GM21390 (cell line): ENCODE measurements around the gene ANKFY1.

Experiments
- ATAC-seq: cut with Tn5 transposase; IDR thresholded peaks from one replicate; pipeline ENCODE4 v1.9.1; 2021; ENCODE audit not compliant: unreplicated experiment

ANKFY1 gene, protein sequence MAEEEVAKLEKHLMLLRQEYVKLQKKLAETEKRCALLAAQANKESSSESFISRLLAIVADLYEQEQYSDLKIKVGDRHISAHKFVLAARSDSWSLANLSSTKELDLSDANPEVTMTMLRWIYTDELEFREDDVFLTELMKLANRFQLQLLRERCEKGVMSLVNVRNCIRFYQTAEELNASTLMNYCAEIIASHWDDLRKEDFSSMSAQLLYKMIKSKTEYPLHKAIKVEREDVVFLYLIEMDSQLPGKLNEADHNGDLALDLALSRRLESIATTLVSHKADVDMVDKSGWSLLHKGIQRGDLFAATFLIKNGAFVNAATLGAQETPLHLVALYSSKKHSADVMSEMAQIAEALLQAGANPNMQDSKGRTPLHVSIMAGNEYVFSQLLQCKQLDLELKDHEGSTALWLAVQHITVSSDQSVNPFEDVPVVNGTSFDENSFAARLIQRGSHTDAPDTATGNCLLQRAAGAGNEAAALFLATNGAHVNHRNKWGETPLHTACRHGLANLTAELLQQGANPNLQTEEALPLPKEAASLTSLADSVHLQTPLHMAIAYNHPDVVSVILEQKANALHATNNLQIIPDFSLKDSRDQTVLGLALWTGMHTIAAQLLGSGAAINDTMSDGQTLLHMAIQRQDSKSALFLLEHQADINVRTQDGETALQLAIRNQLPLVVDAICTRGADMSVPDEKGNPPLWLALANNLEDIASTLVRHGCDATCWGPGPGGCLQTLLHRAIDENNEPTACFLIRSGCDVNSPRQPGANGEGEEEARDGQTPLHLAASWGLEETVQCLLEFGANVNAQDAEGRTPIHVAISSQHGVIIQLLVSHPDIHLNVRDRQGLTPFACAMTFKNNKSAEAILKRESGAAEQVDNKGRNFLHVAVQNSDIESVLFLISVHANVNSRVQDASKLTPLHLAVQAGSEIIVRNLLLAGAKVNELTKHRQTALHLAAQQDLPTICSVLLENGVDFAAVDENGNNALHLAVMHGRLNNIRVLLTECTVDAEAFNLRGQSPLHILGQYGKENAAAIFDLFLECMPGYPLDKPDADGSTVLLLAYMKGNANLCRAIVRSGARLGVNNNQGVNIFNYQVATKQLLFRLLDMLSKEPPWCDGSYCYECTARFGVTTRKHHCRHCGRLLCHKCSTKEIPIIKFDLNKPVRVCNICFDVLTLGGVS

DNA sequence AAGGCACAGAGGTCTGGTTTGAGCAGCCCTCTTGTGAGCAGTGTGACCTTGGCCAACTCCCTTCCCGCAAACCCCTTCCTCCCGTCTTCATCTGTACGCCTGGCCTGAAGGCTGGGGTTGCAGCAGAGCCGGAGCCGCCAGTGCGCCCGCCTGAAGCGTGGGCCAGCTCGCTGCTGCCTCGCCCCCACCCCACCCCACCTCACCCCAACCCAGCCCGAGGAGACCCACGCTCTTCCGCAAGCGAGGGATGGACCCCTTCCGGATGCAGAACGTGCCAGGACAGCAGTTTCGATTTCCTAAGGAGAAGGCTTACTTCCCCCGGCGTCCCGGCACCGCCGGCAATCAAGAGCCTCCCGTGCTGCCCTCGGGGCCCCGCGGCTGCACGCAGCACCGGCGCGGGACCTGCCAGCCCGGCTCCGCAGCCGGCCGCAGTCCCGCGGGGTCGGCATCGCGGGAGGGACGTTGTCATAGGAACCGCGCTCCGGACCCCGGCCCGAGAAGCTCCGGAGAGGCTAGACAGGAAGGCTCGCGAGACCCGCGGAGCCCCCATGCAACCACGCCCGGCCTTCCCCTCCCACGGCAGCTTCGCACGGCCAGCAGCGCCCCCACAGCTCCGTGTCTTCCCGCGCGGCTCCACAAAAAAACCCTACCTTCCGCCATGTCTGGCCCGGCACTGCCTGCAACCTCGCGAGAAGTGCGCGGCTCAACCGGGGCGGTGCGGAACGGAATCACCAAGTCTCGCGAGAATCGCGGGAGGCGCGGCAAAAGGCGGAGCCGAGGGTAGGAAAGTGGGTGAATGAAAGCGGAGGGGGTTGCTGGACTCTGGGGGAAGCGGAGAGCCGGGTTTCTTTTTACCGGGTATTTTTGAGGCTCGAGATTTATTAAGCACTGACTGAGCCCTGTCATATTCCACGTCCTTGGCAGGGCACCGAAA lies at the start of gene ANKFY1:
TSS of gene ANKFY1 (minus strand) at position 698 of the 934 bp plus-strand sequence. CDS start at position 660, 38 bp downstream.
- ATAC-seq, result peak; percentile 87

DNA sequence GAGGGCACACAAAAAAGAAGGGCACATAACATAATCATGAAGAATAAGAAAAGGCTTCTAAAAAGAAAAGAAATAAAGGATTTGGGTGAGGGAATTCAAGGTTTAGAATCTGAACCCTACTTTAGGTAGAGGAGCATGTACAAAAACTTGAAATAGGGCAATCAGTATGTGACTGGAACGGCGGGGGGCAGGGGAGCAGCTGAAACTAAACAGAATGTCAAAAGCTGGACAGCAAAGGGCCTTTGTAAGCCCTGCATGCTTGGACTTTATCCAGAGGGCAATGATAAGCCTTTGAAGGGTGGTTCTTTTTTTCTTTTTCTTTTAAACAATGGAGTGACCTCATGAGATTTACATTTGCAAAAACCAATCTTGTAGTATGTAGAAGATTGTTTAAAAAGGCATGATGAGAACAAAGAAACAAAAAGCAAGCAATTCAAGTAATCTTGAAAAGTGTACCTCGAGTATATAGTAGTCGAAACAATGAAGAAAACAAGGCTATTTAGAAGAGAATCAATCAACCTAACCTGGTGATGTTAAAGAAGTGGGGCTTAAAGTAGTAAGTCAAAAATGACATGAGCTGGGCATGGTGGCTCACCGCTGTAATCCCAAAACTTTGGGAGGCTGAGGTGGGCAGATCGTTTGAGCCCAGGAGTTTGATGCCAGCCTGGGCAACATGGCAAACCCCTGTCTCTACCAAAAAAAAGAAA lies 46.7 kb upstream of the ANKFY1 start:
- no peak for ATAC-seq

DNA sequence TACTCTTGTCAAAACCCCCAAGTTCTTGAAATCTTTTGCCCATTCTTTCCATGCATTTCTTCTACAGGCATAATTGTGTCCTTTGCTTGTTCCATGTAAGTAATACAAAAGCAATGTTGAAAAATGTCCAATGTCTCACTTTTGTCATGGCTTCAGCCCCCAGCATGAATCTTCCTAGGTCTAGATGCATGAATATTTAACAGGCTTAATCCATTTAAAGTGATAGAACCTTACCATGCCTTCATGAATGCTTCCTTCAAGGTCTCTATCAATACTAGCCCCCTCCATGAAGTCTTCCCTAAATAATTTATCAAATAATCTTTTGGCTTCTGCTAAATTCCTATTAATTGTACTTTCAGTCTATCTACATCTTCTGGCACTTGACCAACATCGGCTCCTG lies 46.1 kb upstream of the ANKFY1 start:
- no peak for ATAC-seq

DNA sequence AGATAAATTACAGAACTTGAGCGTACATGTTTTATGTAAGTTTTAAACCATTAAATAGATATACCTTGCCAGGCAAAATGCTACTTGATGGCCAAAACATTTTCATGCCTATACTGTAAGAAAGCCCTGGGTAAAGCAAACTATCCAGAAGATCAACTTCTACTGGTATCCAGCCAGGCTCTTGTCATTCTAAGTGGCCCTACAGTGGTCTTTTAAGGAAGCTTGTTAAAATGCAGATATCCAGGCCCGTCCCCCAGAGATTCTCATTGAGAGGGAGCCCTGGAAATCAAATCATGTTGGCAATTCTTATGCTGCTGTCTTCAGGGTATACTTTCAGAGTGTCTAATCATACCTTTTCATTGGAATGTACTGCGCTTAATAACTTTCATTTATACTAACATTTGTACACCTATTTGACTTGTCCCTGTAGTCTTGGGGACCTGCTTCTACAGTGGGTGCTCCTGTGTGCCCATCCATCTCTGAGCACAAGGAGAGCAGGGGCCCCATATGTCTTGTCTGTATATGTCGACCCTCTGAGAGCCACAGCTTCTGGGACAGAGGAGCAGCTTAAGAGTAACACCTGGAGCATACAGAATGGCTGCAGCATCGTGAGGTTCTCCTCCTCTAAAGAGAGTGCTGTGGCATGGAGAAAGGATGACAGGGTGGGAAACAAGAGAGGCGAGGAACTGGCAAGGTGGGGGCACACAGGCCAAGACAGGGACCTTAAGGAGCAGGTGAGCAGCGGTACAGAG lies 43.6 kb upstream of the ANKFY1 start:
- ATAC-seq, result no peak

DNA sequence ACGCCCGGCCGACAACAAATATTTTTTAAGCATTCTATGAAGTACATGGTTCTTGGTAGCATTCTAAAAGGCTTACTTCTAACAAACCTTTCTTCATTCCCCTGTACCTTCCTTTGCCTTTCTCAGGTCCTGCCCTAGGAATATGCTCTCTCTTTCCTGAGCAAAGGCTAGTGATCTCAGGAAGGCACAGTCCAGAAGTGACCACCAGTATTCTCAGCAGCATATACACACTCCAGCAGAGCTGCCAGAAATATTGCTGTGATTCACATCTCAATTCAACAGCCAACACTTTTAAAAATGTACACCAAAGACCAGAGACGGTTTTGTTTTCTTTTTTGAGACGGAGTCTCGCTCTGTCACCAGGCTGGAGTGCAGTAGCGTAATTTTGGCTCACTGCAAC lies 41.4 kb upstream of the ANKFY1 start:
- no peak for ATAC-seq

DNA sequence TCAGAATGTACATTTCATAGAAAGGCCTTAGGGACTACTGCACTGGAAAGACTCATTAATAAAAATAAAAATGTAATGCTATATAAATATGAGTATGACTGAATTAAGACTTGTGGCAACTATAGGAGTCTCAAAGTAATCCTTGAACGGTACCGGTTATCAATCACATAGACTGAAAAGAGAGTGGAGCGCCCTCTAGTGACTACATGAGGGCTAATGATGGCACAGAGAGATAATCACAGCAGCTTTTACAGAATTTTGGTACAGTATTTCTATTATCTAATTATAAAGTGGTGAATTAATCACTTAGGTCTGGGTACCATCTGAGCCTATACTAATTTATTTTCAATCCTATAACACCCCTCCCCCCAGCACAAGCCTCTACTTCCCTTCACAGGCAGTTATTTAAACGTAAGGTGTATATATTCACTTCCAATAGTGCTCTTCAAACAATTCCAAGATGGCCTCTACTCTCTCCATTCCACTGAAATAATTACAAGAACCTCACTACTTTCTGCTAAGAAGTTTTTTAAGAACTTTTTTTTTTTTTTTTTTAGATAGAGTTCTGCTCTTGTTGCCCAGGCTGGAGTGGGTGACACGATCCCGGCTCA lies 40.7 kb upstream of the ANKFY1 start:
- no peak for ATAC-seq

DNA sequence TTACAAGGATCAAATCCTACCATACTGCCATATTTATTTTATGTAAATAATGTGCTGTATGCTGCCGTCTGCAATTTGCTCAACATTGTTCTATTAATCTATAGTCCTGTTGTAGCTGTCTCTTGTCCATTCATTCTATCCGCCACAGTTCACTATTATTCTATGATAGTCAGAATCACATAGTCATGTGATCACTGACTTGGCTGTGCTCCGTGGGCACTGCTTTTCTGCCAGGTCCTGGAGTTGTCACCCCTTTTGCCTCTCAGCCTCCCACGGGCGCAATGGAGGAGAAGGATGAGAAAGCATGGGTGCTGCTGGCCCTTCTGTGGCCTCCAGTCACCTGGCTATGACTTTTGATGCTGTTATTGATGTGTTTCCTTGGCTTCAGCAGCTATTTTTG lies 37.3 kb upstream of the ANKFY1 start:
- ATAC-seq, result no peak

DNA sequence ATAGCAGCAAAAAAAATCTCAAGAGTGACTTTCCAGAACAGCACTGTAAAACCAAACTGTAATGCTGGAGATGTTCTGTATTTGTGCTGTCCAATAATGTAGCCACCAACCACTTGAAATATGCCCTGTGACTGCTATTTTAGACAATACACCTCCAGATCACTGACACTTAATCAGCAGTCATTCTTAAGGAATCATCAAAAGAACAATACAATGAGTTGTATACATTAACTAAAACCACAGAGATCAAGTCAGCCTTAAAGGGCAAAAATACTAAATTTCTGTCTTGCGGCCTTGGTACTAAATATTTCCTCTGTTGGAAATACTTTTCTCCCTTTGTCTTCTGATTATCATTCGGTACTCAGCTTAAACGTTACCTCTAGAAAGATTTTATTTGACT lies 33.6 kb upstream of the ANKFY1 start:
- no peak for ATAC-seq

DNA sequence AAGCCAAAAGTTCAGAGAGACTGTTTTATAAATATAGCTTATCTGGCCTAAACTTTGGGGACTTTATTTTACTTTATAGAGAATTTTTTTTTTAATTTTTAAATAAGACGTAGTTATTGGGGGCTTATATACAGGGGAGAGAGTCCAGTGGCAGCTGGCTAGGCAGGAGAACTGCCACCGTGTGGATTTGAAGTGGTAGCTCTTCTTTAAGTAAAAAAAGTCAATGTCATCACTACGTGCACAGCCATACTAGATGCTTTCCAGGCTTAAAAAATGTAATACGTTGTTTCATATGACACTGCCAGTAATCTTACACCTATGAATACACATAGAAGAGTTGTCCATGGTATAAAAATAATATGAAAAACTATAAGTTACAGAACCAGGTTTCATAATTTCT lies 31.9 kb upstream of the ANKFY1 start:
- no peak for ATAC-seq

DNA sequence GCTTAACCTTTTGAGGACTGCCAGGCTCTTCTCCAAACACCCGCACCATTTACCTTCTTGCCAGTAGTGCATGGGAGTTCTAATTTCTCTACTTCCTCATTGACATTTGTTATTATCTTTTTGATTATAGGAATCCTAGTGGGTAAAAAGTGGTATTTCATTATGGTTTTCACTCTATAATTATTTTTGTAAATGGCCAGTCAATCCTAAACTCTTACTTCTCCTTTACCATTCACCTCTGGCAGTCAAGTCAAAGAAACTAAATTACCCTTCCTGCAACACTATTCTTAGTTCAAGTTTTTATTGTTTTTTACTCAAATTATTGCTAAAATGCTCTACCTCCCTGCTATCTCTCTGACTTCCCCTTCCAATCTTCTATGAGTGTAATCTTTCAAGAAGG lies 29.8 kb upstream of the ANKFY1 start:
- ATAC-seq, result no peak

DNA sequence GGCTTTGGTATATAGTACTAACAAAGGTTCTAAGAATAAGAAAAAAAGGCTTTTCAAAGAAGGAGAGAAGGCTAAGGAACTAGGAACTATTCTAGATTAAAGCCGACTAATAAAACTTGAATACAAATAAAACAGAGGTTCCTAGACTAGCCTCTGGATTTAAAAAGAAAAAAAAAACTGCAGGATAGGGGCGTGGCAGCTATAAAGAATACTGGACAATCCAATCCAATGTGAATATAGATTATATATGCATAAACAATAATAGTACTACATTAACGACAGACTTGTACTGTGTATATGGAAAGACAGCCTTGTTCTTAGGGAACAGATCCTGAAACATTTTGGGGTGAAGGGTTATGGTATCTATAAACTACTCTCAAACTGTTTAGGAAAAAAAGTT lies 23.9 kb upstream of the ANKFY1 start:
- no peak for ATAC-seq

DNA sequence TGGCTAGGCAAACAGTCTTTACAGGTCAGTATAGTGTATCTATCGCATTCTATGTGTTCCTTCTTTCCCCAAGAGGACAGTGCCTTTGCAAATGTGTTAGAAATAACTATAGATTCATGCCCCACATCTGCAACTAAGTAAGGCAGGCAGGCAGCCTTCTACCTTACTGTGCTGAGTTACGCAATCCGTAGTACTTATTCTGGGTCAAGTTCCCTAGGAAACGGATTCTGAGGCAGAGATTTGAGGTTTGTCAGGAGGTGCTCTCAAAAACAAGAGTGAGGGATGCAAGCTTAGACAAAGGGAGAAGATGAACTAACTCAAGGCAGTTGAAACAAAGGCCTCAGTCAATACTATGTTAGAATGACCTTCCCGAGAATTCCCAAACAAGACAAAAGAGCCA lies 12.7 kb upstream of the ANKFY1 start:
- ATAC-seq, result no peak

DNA sequence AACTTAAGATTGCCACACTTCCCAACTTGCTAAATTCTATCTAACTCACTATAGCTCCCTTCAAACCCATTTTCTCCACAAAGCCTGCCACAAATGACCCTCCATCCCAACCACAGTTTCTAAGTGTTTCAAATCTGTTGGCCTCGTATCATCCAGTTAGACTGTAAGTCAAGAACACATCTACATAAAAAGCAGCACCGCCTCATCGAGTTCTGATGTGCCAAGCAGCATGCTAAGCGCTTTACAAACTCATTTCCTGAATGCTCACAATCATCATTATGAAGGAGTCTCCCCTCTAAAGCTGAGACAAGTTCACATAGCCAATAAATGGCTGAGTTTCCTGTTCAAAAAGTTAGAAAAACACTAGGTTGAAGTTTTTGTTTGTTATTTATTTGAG lies 9.2 kb upstream of the ANKFY1 start:
- no peak for ATAC-seq

DNA sequence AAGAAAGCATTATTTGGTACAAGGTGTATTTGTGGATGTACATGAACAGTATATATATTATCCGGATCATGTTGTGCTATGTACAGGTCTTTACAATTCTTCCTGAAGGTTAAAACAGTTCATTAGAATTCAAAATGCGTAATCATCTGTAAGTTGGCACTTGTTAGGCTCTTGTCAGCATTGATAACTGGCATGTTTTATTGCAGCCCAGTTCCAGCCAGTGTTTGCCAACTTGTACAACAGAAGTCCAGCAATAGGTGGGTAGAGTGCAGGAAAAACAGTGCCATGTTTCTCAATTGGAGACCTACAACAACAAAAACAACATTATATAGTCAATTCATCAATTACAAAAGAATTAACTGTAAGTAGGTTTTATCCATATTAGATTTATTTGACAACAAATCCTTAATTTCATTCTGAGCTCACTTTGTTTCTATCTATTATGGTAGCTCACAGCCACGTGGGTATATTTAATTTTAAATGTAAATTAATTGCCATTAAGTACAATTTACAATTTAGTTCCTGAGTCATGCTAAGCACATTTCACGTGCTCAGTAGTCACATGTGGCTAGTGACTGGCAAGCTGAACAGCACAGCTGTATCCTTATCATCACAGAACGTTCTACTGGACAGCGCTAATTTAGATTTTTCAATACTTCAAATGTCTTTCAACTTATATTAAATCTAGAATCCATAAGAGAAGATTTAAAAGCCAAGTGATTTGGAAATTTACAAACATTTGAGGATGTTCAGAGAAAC lies 8.6 kb upstream of the ANKFY1 start:
- ATAC-seq, result no peak

DNA sequence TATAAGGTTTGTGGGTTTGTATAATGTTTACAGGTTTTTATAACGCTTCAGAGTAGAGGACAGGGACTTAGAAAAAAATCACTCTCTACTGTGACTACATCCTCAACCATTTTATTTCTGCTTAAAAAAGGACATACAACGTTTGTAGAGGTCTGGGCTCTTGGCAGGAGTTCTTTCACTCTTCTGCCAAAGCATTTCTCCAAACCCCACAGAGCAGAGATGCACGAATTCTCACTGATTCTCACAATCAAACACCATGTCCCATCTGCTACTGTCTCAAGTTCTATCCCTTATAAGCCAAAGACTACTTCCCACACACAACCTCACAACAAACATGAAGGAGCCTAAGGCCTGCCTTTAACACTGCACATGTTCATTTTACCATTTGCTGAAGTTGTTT lies 7.0 kb upstream of the ANKFY1 start:
- ATAC-seq, result no peak

DNA sequence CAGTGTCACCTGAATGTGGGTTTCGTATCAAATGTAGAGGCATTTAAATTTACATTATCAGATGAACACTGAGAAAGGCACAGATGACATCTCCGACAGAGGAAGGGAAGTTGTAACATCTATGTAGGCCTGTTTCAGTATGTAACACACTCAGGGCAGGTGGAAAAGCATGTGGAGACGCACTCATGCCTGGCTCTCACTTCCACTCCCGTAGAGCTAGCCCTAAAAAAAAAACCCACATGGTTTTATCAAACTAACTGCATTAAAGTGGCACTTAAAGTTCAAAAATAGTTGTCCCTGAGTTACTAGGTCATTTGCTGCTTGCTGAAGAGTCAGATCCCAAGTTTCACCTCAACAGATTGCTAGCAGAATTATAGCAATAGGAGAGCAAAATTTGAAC lies 6.1 kb upstream of the ANKFY1 start:
- no peak for ATAC-seq

DNA sequence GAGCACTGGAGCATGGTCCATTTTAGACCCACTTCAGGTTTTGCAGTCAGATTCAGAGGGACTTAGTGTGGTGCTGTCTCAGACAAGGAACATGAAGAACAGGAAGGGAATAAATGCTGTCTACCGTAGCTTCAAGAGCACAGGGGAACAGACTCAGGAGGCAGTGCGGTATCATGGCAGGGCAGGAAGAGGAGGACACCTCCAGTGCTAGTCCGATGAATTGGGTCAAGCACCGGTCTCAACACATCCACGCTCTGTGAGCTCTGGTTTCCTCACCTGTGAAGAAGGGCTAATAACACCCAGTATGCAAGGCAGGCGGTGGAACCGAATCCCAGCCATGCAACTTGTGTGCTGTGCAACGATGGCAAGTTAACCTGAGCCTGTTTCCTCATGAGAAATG lies 3.6 kb upstream of the ANKFY1 start:
- ATAC-seq, result no peak

DNA sequence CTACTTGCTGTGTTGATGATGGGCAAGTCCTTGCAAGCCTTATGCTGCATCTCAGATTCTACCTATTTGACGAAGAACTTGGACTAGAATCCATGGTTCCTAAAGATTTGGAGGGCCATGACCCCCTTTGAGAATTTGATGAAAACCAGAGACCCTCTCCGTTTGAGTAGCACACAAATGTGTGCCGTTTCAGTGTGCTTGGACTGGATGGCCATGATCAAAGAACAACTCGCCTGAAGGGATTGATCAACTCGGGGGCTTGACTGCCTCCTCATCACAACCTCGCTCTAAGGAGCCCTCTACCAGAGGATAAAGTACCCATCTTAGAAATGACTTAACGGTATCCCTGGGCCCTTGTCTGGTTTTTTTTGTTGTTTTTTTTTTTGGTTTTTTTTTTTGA lies 2.8 kb upstream of the ANKFY1 start:
- no peak for ATAC-seq
